Measurements from ENCODE around the gene TOR1A. TPM values are rescaled to one million over a fixed set of nuclear protein-coding genes. Genes with fewer than 3 reads are reported as not detected.

TOR1A gene
- total RNA-seq, 1 donor from 2014 or later, result 60.5 TPM

DNA sequence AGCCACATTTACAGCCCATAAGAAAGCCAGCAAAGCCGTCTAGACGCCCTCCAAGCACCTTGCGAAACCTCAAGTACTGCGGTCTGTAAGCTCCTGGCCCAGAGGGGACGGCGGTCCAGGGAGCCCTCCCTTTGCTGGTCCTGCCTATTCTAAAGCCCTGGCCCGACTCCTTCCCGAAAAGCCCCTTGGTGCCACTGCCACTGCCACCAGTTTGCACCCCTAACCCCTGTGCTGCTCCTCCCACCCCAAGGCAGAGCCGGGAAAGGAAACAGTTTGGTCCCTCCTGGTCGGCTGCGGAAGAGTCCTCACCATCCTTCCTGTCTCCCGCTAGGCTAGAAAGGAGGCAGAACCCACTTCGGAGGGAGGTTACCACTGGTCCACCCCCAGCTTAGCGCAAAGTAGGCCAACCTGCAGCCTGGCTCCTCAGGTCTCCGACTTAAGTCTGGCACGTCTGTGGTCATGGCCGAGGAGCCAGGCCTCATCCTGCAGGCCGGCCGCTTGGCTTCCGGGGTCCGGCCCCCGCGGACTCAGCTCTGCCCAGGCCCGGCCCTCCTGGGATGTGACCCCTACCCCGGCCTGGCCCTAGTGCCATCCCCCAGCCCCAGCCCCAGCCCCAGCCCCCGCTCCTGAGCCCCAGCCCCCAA, 916 bp downstream of the TOR1A start:
- peak; percentile 77 for DNase-seq
- H3K27ac Mint-ChIP-seq, result peak overlapping the region; percentile 82
- peaks cover 15% of the 10 kb centered on the region for H3K4me1 Mint-ChIP-seq
- peak overlapping the region; percentile 89 for H3K4me3 Mint-ChIP-seq
- H3K27me3 Mint-ChIP-seq, result no peaks in the 10 kb centered on the region
- peaks cover 41% of the 10 kb centered on the region for H3K36me3 Mint-ChIP-seq (ENCODE audit: low read depth)
- no peaks in the 10 kb centered on the region for H3K9me3 Mint-ChIP-seq
- intact Hi-C loops (cut with micrococcal nuclease), result loop anchor here (5.0 kb wide), 1 partner anchor 64 kb away; no protein-coding TSS in a partner anchor

DNA sequence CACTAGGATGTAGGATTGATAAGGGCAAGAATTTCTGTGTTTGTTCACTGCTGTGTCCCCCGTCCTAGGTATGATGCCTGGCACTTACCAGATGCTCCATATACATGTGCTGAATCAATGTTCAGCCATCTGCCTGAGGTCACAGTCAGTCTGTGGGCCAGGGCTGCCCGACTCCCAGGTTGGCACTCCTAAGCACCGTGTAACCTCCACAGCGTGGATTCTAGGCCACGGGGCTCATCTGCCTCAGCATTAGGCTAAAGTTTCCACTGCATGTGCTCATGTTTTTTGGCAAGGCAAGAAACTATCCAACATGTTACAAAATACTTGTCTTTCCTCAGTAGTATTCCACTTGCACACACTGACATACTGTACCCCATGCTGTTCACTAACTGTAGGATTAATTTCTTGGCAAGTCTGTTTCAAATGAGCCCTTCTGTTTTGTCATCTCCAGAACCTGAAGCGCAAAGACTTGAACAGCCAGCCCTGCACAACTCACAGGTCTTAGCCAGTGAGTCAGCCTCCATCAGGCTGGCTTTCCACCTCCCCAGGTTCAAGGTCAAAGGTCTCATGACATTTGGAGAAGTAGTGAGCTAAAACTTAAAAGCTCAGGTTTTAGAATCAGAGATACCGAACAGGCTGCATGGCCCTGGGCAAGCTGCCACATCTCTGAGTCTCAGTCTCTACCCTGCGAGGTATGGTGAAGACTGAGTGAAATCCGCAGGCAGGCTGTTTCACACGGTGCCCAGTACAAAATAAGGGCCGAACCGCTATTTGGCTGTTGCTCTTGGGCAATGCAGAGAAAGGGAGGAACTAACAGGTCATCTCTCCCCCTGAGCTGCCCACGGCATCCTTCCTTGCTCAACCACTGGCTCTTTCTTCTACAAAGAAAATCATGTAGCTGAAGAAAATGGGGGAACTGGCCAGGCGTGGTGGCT, 7.2 kb downstream of the TOR1A start:
- Mint-ChIP-seq H3K9me3 (no peaks in the 10 kb centered on the region), H3K4me1 (peaks cover 9% of the 10 kb centered on the region), H3K27me3 (no peaks in the 10 kb centered on the region), H3K36me3 (ENCODE audit: low read depth) (peaks cover 70% of the 10 kb centered on the region), H3K4me3 (no peak overlapping the region), H3K27ac (no peak overlapping the region)
- DNase-seq, result no peak
- intact Hi-C loops (cut with micrococcal nuclease), result no loop called here

DNA sequence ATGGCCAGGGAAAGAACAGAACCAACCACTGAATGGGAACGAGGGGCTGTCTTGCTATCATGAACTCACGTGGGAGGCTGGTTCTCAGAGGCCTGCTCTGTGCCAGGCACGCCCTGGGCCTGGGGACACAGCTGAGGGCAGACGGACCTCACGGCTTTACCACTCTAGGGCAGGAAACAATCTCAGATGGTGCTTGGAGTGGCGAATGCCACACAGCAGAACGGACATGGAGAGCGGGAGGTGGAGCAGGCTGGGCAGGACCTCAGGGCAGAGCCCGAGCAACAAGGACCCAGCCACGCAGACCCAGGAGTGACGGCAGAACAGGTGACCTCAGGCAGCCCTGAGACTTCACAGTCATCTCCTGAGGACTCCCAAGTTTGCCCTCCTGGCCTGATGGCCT, 8.7 kb downstream of the TOR1A start:
- Mint-ChIP-seq H3K9me3 (no peaks in the 10 kb centered on the region), H3K4me1 (peaks cover 8% of the 10 kb centered on the region), H3K4me3 (no peak overlapping the region), H3K36me3 (ENCODE audit: low read depth) (peaks cover 76% of the 10 kb centered on the region), H3K27ac (no peak overlapping the region), H3K27me3 (no peaks in the 10 kb centered on the region)
- intact Hi-C loops (cut with micrococcal nuclease), result no loop called here
- DNase-seq, result no peak

DNA sequence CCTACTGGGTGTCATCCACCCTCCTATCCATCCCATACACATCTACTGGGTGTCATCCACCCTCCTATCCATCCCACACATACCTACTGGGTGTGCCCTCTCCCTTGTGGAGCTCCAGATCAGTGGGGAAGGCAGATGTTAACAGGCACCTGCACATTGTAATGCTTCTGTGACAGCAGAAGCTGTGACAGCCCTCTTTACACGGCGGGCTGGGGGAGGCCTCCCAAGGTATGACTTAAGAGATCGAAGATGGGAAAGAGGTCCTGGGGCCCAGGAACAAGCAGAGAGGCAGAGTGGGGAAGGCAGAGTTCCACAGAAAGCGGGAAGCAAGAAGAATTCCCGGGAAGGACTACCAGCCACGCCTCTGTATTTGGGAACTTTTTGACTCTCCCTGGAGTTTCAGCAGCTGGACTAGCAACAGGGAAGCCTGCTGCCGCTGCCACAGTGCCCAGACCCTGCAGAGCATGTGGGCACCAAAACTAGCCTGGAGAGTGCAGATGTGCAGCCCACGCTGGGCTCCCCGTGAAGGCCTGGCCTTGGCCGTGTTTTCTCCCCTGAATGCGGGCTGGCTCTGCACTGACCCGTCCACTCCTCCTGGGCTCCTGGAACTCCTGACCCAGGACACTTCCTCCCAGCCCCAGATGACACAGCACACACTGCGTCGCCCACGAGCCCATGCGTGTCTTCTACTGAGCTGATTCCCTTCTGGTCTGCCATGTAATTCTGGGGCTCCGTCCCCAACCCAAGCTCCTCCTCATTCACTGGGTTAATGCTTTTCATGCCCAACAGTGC, 9.3 kb downstream of the TOR1A start:
- H3K9me3 Mint-ChIP-seq, result no peaks in the 10 kb centered on the region
- DNase-seq, result no peak
- no peak overlapping the region for H3K4me3 Mint-ChIP-seq
- no peaks in the 10 kb centered on the region for H3K27me3 Mint-ChIP-seq
- H3K4me1 Mint-ChIP-seq, result peaks cover 6% of the 10 kb centered on the region
- intact Hi-C loops (cut with micrococcal nuclease), result no loop called here
- H3K36me3 Mint-ChIP-seq (ENCODE audit: low read depth), result peaks cover 78% of the 10 kb centered on the region
- H3K27ac Mint-ChIP-seq, result no peak overlapping the region

DNA sequence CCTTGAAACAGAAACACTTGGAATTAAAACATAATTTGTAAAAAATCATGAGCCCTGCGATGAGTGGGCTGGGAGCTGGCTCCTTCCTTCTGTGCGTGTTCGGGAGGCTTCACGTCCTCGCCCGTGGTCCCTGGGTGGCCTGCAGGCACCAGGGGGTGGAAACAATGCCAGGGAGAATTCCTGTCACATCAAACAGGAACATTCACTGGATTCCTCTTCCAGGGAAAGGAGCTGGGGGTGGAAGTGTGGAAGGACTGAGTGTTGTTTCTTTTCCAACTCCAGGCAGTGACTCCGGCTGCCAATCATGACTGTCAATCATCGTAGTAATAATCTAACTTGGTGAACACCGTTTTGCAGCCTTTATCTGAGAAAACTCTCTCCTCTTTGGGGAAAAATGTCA, 10.3 kb downstream of the TOR1A start:
- no peak for DNase-seq
- H3K27me3 Mint-ChIP-seq, result no peaks in the 10 kb centered on the region
- intact Hi-C loops (cut with micrococcal nuclease), result no loop called here
- no peak overlapping the region for H3K4me3 Mint-ChIP-seq
- H3K36me3 Mint-ChIP-seq (ENCODE audit: low read depth), result peaks cover 82% of the 10 kb centered on the region
- no peak overlapping the region for H3K27ac Mint-ChIP-seq
- no peaks in the 10 kb centered on the region for H3K9me3 Mint-ChIP-seq
- peaks cover 4% of the 10 kb centered on the region for H3K4me1 Mint-ChIP-seq

DNA sequence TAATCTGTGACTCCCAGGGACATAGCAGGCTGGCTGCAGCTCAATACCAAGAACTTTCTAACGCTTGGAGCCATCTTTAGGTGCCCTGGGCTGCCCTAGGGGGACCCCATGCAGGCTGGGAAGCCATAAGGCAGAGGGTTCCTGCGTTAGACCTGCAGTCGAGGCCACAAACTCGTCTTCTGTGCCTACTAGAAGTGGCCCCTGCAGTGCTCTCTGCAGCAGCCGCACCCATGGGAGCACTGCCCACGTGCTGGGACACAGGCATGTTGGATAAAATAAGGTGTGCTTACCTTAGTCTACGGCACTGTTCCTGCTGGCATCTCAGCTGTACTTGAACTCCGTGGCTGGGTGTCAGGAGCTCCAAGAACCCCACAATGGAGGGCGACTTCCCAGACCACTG, 11.6 kb downstream of the TOR1A start:
- Mint-ChIP-seq H3K36me3 (ENCODE audit: low read depth) (peaks cover 77% of the 10 kb centered on the region), H3K9me3 (no peaks in the 10 kb centered on the region), H3K4me3 (no peak overlapping the region), H3K27me3 (no peaks in the 10 kb centered on the region), H3K27ac (no peak overlapping the region), H3K4me1 (peaks cover 4% of the 10 kb centered on the region)
- intact Hi-C loops (cut with micrococcal nuclease), result no loop called here
- no peak for DNase-seq

DNA sequence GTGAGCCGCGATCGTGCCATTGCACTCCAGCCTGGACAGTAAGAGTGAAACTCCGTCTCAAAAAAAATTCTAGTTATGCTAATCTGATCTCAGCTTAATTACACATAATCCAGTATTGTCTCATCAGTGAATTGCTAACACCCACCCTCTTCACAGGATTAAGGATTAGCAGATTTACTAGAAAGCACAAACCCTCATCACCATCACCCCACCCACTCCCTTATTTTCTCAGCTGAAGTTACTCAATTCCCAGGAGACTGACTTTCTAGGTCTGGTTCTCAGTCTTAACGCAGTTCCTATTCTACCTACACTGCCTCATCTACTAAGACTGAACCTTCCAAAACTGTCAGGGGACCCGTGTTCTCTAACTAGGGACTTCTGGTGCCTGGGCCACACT, 12.0 kb downstream of the TOR1A start:
- Mint-ChIP-seq H3K36me3 (ENCODE audit: low read depth) (peaks cover 77% of the 10 kb centered on the region), H3K9me3 (no peaks in the 10 kb centered on the region), H3K27ac (no peak overlapping the region), H3K4me3 (no peak overlapping the region), H3K27me3 (no peaks in the 10 kb centered on the region), H3K4me1 (peaks cover 4% of the 10 kb centered on the region)
- DNase-seq, result no peak
- intact Hi-C loops (cut with micrococcal nuclease), result no loop called here

DNA sequence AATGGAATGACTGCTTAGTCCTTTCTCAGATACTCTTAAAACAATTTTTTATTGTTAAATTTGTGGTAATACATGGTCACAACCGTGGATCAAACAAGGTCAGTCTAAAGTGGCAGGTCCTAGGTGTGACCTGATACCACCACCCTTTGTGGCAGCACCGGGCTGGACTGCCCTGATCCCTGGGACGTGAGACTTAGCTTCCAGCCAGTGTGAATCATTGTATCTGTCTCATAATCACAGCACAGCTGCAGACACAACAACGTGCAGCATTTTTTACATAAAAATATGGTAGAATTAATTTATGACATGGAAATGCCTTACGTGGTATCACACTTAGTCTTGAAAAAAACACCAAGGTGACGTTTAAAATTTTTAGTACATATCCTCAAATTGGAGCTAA, 13.1 kb downstream of the TOR1A start:
- Mint-ChIP-seq H3K4me3 (no peak overlapping the region), H3K4me1 (peaks cover 11% of the 10 kb centered on the region), H3K27me3 (no peaks in the 10 kb centered on the region), H3K36me3 (ENCODE audit: low read depth) (peaks cover 75% of the 10 kb centered on the region), H3K27ac (no peak overlapping the region), H3K9me3 (no peaks in the 10 kb centered on the region)
- intact Hi-C loops (cut with micrococcal nuclease), result no loop called here
- DNase-seq, result no peak

DNA sequence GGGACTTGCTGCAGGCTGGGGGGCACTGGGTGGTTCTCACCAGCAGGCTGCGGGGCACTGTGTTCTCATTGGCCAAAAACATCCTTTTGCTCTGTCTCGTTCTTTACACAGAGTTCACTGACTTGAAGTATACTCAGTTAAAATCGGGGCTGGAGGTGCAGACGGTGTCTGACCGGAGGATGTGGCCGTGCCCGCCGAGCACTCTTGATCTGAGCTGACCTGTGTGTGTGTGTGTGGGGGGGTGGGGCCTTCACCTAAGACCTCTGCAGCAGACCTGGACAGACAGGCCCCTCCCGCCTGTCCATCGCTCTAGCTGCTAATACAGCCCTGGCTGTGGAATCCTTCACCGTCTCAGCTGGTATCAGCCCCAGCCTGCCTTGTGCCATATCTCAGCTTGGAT, 13.8 kb downstream of the TOR1A start:
- peaks cover 72% of the 10 kb centered on the region for H3K36me3 Mint-ChIP-seq (ENCODE audit: low read depth)
- H3K27me3 Mint-ChIP-seq, result no peaks in the 10 kb centered on the region
- no peak overlapping the region for H3K27ac Mint-ChIP-seq
- intact Hi-C loops (cut with micrococcal nuclease), result no loop called here
- H3K4me1 Mint-ChIP-seq, result peaks cover 15% of the 10 kb centered on the region
- DNase-seq, result no peak
- H3K4me3 Mint-ChIP-seq, result no peak overlapping the region
- no peaks in the 10 kb centered on the region for H3K9me3 Mint-ChIP-seq

DNA sequence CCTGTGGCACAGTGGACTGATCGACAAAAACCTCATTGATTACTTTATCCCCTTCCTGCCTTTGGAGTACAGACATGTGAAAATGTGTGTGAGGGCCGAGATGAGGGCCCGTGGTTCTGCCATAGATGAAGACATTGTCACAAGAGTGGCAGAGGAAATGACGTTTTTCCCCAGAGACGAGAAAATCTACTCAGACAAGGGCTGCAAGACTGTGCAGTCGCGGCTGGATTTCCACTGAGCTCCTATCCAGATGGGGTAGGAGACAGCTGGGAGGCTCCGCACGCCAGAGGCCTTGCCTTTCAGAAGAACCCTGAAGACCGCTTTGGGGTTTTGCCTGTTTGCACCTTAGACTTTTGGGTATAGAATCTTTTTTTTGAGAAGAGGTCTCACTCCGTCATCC, 14.6 kb downstream of the TOR1A start:
- H3K27ac Mint-ChIP-seq, result no peak overlapping the region

DNA sequence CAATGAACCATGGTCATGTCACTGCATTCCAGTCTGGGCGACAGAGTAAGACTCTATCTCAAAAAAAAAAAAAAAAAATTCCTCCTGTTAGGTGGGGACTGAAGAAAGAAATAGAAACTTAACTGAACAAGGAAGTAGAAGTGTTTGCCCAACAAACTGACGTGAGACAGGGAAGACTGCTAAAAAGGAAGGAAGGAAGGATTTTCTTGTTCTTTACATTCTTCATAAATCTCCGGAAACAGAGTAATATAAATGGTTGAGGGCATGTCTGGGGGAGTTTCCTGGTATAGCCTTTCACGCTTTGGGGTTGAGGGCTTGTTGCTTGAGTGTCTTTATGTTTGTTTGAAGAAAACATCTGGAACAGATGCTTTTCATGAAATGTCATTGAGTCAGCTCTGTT, 17.9 kb downstream of the TOR1A start:
- Mint-ChIP-seq H3K4me3 (peak overlapping the region; percentile 8), H3K36me3 (ENCODE audit: low read depth) (peaks cover 51% of the 10 kb centered on the region), H3K27me3 (no peaks in the 10 kb centered on the region), H3K9me3 (no peaks in the 10 kb centered on the region), H3K4me1 (peaks cover 20% of the 10 kb centered on the region), H3K27ac (peak overlapping the region; percentile 22)
- intact Hi-C loops (cut with micrococcal nuclease), result no loop called here
- no peak for DNase-seq

More for the DNA sequence above, 14.6 kb downstream of the TOR1A start:
- H3K9me3 Mint-ChIP-seq, result no peaks in the 10 kb centered on the region
- intact Hi-C loops (cut with micrococcal nuclease), result no loop called here
- H3K36me3 Mint-ChIP-seq (ENCODE audit: low read depth), result peaks cover 69% of the 10 kb centered on the region
- no peaks in the 10 kb centered on the region for H3K27me3 Mint-ChIP-seq
- no peak for DNase-seq
- no peak overlapping the region for H3K4me3 Mint-ChIP-seq
- H3K4me1 Mint-ChIP-seq, result peaks cover 16% of the 10 kb centered on the region

DNA sequence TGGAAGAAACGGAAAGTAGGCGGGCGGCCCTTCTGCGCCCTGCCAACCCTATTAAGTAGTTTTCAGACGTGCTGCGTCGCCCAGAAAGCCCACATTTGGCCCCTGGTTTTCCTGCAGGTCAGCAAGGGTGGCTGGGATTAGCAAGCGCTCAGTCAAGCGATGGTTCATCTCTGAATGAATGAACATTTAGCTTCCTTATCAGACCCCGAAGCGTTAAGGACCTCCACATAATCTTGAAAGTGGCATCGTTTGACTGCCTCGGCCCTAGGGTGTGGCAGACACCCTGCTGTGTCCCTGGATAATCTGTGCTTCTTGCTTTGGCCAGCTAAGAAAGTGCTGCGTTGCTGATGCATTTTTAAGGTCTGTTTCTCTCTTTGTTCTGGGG, 20.3 kb downstream of the TOR1A start:
- peaks cover 20% of the 10 kb centered on the region for H3K4me1 Mint-ChIP-seq
- H3K9me3 Mint-ChIP-seq, result no peaks in the 10 kb centered on the region
- intact Hi-C loops (cut with micrococcal nuclease), result loop anchor here (1.0 kb wide), 1 partner anchor 21 kb away; the partner anchor contains the start of gene TOR1A
- H3K27ac Mint-ChIP-seq, result peak overlapping the region; percentile 52
- no peaks in the 10 kb centered on the region for H3K27me3 Mint-ChIP-seq
- H3K4me3 Mint-ChIP-seq, result peak overlapping the region; percentile 94
- H3K36me3 Mint-ChIP-seq (ENCODE audit: low read depth), result peaks cover 29% of the 10 kb centered on the region
- DNase-seq, result no peak

DNA sequence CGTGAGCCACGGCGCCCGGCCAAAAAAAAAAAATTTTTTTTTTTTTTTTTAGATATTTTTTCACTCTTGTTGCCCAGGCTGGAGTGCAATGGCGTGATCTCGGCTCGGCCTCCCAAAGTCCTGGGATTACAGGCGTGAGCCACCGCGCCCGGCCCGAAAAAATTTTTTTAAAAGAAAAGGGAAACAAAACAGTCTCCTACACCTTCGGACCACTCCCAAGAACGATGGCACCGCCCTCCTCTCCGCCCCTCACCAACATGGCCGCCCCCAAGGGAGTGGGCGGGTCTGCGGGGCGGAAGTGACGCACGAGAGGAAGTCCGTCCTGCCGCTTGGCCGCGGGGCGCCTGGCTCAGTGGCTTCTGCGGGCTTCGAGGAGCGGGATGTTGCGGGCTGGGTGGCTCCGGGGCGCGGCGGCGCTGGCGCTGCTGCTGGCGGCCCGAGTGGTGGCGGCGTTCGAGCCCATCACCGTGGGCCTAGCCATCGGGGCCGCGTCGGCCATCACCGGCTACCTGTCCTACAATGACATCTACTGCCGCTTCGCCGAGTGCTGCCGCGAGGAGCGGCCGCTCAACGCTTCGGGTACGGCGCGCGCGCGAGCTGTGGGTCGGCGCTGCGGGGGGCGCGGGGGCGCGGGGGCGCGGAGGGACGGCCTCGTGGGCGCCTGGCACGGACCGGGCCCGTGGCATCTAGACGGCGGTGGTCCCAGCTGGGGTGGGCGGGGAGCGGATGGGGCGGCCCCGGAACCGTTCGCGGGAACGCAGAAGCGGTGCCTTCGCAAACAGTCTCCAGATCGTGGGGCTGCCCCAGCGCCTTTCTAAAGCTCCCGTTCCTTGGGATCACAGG, 20.9 kb downstream of the TOR1A start, which contains the start of gene TOR1B:
TSS of gene TOR1B (plus strand) at position 352 of the 843 bp plus-strand sequence. CDS start at position 381, 29 bp downstream.
- no peaks in the 10 kb centered on the region for H3K9me3 Mint-ChIP-seq
- peak within 1 kb of the TSS; percentile 94 for H3K4me3 Mint-ChIP-seq
- H3K4me1 Mint-ChIP-seq, result peaks cover 20% of the 10 kb centered on the region
- peak; percentile 99 for DNase-seq
- H3K27me3 Mint-ChIP-seq, result no peaks in the 10 kb centered on the region
- intact Hi-C loops (cut with micrococcal nuclease), result loop anchor here (1.0 kb wide), 1 partner anchor 21 kb away; the partner anchor contains the start of gene TOR1A
- peaks cover 25% of the 10 kb centered on the region for H3K36me3 Mint-ChIP-seq (ENCODE audit: low read depth)
- H3K27ac Mint-ChIP-seq, result peak within 1 kb of the TSS; percentile 91

Data from activated CD4-positive, alpha-beta T cell treated with anti-CD3 and anti-CD28 coated beads, Interleukin-2, amount 10 ng/mL, durations not matched to agents 24 days and 14 days (primary cell).